Measurements from ENCODE around the gene PPP1R15A. TPM values are rescaled to one million over a fixed set of nuclear protein-coding genes. Genes with fewer than 3 reads are reported as not detected.
"Not testable (repeated sequence)": the region's sequence is repeated elsewhere in the genome, so short reads cannot be mapped to it uniquely, and the experiment has no call there.

PPP1R15A gene
- polyA plus RNA-seq, 1 donor from 2014 or later, result 73.6 TPM

GRCh38 chr19:48907671-48908070 is 35.5 kb downstream of the PPP1R15A start:
- no peaks in the 10 kb centered on the region for H3K9me2 ChIP-seq (ENCODE audit: insufficient read depth, low read length)
- H3K27ac ChIP-seq (ENCODE audit: low read length), result no peak overlapping the region
- no peaks in the 10 kb centered on the region for H3F3A ChIP-seq (ENCODE audit: insufficient read depth, low read length, poor library complexity, severe bottlenecking)
- no peak overlapping the region for H3K4me3 ChIP-seq (ENCODE audit: low read length)
- H3K9ac ChIP-seq (ENCODE audit: low read length), result no peak overlapping the region
- H3K9me3 ChIP-seq (ENCODE audit: low read length), result no peaks in the 10 kb centered on the region
- H3K4me2 ChIP-seq (ENCODE audit: low read length), result no peak overlapping the region
- no peaks in the 10 kb centered on the region for H4K20me1 ChIP-seq (ENCODE audit: insufficient read depth)
- no peaks in the 10 kb centered on the region for H3K27me3 ChIP-seq (ENCODE audit: insufficient read depth, low read depth, low read length)
- no peaks in the 10 kb centered on the region for H3K79me2 ChIP-seq (replicated peaks; ENCODE audit: insufficient read depth, low read length)
- no peak overlapping the region for H2AFZ ChIP-seq (ENCODE audit: low read depth, low read length)
- TF ChIP-seq REST (IDR thresholded peaks at IDR 0.05; ENCODE audit: borderline replicate concordance) (no peak), MXI1 (conservative IDR thresholded peaks at IDR 0.05; ENCODE audit: poor library complexity, severe bottlenecking) (no peak), TAF1 (IDR thresholded peaks at IDR 0.05; ENCODE audit: low read depth) (no peak), CTCF (IDR thresholded peaks at IDR 0.05; ENCODE audit: poor library complexity, severe bottlenecking) (no peak), SMC3 (conservative IDR thresholded peaks at IDR 0.05; ENCODE audit: poor library complexity) (no peak), POLR2AphosphoS5 (IDR thresholded peaks at IDR 0.05) (no peak), RAD21 (conservative IDR thresholded peaks at IDR 0.05) (no peak), EZH2 (IDR thresholded peaks at IDR 0.05; ENCODE audit: borderline replicate concordance, insufficient read depth, low read length, poor library complexity, severe bottlenecking) (no peak), EP300 (conservative IDR thresholded peaks at IDR 0.05; ENCODE audit: poor library complexity, severe bottlenecking) (no peak)
- no peaks in the 10 kb centered on the region for H3K36me3 ChIP-seq (ENCODE audit: insufficient read depth, low read length)

GRCh38 chr19:48909424-48910077 is 37.3 kb downstream of the PPP1R15A start:
- H3K4me2 ChIP-seq (ENCODE audit: low read length); H3K27me3 ChIP-seq (ENCODE audit: insufficient read depth, low read depth, low read length); H3K4me3 ChIP-seq (ENCODE audit: low read length); H3F3A ChIP-seq (ENCODE audit: insufficient read depth, low read length, poor library complexity, severe bottlenecking); H3K36me3 ChIP-seq (ENCODE audit: insufficient read depth, low read length); H2AFZ ChIP-seq (ENCODE audit: low read depth, low read length); H3K79me2 ChIP-seq (replicated peaks; ENCODE audit: insufficient read depth, low read length); H3K9me2 ChIP-seq (ENCODE audit: insufficient read depth, low read length); H3K9me3 ChIP-seq (ENCODE audit: low read length); H4K20me1 ChIP-seq (ENCODE audit: insufficient read depth); H3K9ac ChIP-seq (ENCODE audit: low read length); H3K27ac ChIP-seq (ENCODE audit: low read length): not testable (repeated sequence)

- no peaks in the 10 kb centered on the region for H3K36me3 ChIP-seq (ENCODE audit: insufficient read depth, low read length)
- no peak overlapping the region for H3K9ac ChIP-seq (ENCODE audit: low read length)
- no peak overlapping the region for H3K4me3 ChIP-seq (ENCODE audit: low read length)
- H2AFZ ChIP-seq (ENCODE audit: low read depth, low read length), result no peak overlapping the region
- H3K9me2 ChIP-seq (ENCODE audit: insufficient read depth, low read length), result no peaks in the 10 kb centered on the region
- no peak overlapping the region for H3K4me2 ChIP-seq (ENCODE audit: low read length)
- H3K27me3 ChIP-seq (ENCODE audit: insufficient read depth, low read depth, low read length), result no peaks in the 10 kb centered on the region
- no peak overlapping the region for H3K27ac ChIP-seq (ENCODE audit: low read length)
- no peak for TF ChIP-seq RAD21 (conservative IDR thresholded peaks at IDR 0.05)
- TF ChIP-seq REST (IDR thresholded peaks at IDR 0.05; ENCODE audit: borderline replicate concordance), result no peak
- no peak for TF ChIP-seq MXI1 (conservative IDR thresholded peaks at IDR 0.05; ENCODE audit: poor library complexity, severe bottlenecking)
- no peak for TF ChIP-seq CTCF (IDR thresholded peaks at IDR 0.05; ENCODE audit: poor library complexity, severe bottlenecking)
- TF ChIP-seq TAF1 (IDR thresholded peaks at IDR 0.05; ENCODE audit: low read depth), result no peak
- no peak for TF ChIP-seq EP300 (conservative IDR thresholded peaks at IDR 0.05; ENCODE audit: poor library complexity, severe bottlenecking)
- TF ChIP-seq POLR2AphosphoS5 (IDR thresholded peaks at IDR 0.05), result no peak
- TF ChIP-seq EZH2 (IDR thresholded peaks at IDR 0.05; ENCODE audit: borderline replicate concordance, insufficient read depth, low read length, poor library complexity, severe bottlenecking), result no peak
- TF ChIP-seq SMC3 (conservative IDR thresholded peaks at IDR 0.05; ENCODE audit: poor library complexity), result no peak
- no peaks in the 10 kb centered on the region for H3K9me3 ChIP-seq (ENCODE audit: low read length)
- no peaks in the 10 kb centered on the region for H3K79me2 ChIP-seq (replicated peaks; ENCODE audit: insufficient read depth, low read length)
- H4K20me1 ChIP-seq (ENCODE audit: insufficient read depth), result no peaks in the 10 kb centered on the region
- H3F3A ChIP-seq (ENCODE audit: insufficient read depth, low read length, poor library complexity, severe bottlenecking), result no peaks in the 10 kb centered on the region
Observed at GRCh38 chr19:48910803-48911202, 38.6 kb downstream of the PPP1R15A start.

Measured in neural cell (in vitro differentiated cells).